ENCODE measurements around the gene NRXN3. TPM values are rescaled to one million over a fixed set of nuclear protein-coding genes. Genes with fewer than 3 reads are reported as not detected.

NRXN3 gene
- total RNA-seq, 2 experiments from 2014 or later: not detected

DNA sequence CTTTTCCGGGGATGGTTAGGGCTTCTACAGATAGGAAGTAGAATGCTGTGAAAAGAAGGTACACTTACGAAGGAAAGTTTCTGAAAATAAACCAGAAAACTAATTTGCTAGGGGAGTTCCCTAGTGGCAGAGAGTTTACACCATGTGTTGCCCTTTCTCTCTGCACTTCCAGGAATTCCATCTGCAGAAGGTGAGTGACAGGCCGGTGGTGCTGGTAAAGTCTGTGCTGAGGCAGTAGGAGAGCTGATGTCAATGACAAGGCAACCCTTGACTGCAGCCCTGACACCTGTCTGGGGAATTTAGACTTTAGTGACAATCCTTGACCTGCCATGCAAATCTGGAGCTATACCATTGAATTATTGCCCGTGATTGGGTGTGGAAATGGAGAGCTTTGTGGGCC lies 687.8 kb downstream of the NRXN3 start:
- Mint-ChIP-seq H3K36me3 (ENCODE audit: low read depth) (no peaks in the 10 kb centered on the region), H3K27ac (no peak overlapping the region), H3K4me1 (no peaks in the 10 kb centered on the region), H3K27me3 (no peaks in the 10 kb centered on the region), H3K9me3 (no peaks in the 10 kb centered on the region), H3K4me3 (no peak overlapping the region)
- no peak for DNase-seq
- POLR2A ChIA-PET: no interaction called here
- CTCF ChIA-PET: no interaction called here

DNA sequence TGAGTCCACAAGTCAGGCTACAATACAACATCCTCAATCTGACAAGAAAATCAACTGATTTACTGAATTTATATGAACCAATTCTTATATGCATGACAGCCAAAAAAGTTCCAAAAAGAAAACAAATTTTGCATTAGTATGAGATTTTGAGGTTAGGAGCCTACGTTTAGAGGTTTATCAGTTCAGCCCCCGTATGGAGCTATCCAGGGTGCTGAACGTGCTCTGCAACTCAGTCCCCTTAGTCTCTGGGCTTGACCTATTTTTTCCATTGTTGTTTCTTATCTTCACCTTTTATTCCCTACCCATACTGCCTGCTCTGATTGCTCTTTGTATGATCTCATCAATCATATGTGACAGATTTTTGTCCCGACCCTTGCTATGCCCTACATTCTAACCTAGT lies 693.0 kb downstream of the NRXN3 start:
- Mint-ChIP-seq H3K27ac (no peak overlapping the region), H3K4me3 (no peak overlapping the region), H3K36me3 (ENCODE audit: low read depth) (no peaks in the 10 kb centered on the region), H3K9me3 (peaks cover 2% of the 10 kb centered on the region), H3K27me3 (no peaks in the 10 kb centered on the region), H3K4me1 (no peaks in the 10 kb centered on the region)
- DNase-seq: peak; percentile 52
- ChIA-PET POLR2A (no interaction called here), CTCF (no interaction called here)

DNA sequence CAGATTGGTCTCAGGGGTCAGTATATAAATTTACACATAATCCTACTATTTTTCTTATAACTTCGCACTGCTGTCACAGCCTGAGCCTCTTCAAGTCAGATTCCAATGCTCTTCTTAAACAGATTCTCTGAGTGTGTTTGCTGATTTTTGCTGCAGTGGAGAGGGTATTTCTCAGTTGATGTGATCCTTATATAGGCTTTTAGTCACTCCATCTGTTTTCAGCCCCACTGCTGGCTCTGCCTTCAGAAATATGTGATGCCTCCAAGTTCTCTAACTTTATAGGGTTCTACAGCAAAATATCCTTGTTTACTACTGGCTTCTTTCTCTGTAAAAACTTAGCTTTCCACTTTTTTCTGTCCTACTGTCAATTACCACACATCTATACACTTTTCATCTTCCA lies 702.7 kb downstream of the NRXN3 start:
- ChIA-PET CTCF (no interaction called here), POLR2A (no interaction called here)
- Mint-ChIP-seq H3K4me1 (no peaks in the 10 kb centered on the region), H3K27me3 (no peaks in the 10 kb centered on the region), H3K4me3 (no peak overlapping the region), H3K27ac (no peak overlapping the region), H3K36me3 (ENCODE audit: low read depth) (no peaks in the 10 kb centered on the region), H3K9me3 (no peaks in the 10 kb centered on the region)
- no peak for DNase-seq

DNA sequence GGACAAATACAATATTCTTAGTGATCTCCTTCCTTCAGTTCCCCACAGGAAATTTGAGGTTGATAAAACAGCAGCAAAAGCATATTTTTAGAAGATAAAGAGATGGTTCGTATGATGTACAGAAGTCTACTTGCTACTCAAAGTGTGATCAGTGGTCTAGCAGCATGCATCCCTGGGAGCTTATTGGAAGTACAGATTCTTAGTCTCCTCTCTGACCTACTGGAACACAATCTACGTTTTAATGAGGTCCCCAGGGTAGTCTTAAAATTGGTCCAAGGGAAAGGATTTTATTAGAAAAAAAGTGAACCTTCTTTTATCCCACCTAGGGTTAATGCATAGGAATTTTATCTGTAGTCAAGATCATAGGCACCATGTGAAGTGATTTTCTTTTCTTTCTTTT lies 703.4 kb downstream of the NRXN3 start:
- Mint-ChIP-seq H3K27me3 (no peaks in the 10 kb centered on the region), H3K9me3 (no peaks in the 10 kb centered on the region), H3K4me1 (no peaks in the 10 kb centered on the region), H3K27ac (no peak overlapping the region), H3K36me3 (ENCODE audit: low read depth) (no peaks in the 10 kb centered on the region), H3K4me3 (no peak overlapping the region)
- CTCF ChIA-PET: no interaction called here
- DNase-seq: no peak
- POLR2A ChIA-PET: no interaction called here

DNA sequence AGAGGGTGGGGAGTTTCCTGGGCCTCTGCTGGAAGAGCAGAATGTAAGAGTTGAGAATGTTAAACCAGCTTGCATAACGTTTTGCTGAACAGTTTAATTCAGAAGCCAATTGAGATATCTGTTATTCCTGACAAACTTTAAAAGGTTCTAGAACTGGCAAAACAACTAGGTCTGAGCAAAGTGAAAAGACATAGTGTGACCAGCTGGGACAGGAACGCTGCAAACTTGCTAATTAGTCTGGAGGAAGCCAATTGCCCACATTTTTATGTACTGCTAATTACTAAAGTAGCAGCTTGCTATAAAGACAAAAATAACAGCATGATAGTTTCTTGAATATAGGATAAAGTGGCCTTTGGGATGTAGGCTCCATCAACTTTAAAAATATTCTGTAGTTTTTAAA lies 704.9 kb downstream of the NRXN3 start:
- H3K4me3 Mint-ChIP-seq: no peak overlapping the region
- CTCF ChIA-PET: no interaction called here
- no peak overlapping the region for H3K27ac Mint-ChIP-seq
- H3K9me3 Mint-ChIP-seq: no peaks in the 10 kb centered on the region
- POLR2A ChIA-PET: no interaction called here
- no peaks in the 10 kb centered on the region for H3K27me3 Mint-ChIP-seq
- no peak for DNase-seq
- no peaks in the 10 kb centered on the region for H3K4me1 Mint-ChIP-seq
- no peaks in the 10 kb centered on the region for H3K36me3 Mint-ChIP-seq (ENCODE audit: low read depth)

DNA sequence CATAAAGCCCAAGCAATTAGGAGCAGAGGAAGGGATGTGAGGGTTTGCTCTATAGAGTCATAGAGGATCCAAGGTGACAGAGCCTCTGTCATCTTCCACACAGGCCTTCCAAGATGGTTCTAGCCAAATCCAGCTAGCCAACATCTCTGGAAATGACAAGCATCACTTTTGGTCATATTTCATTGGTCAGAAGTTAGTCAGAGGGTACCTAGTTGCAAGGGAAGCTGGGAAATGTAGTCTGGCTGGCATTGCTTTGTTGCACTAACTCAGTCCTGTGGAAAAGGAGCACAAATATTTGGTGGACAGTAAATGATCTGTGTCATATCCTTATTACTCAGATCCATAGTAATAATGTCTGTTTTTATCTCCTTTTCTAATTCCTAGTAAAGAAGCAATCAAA lies 715.7 kb downstream of the NRXN3 start:
- no peaks in the 10 kb centered on the region for H3K4me1 Mint-ChIP-seq
- peaks cover 6% of the 10 kb centered on the region for H3K9me3 Mint-ChIP-seq
- no peaks in the 10 kb centered on the region for H3K27me3 Mint-ChIP-seq
- ChIA-PET POLR2A (no interaction called here), CTCF (no interaction called here)
- H3K4me3 Mint-ChIP-seq: no peak overlapping the region
- no peak for DNase-seq
- no peaks in the 10 kb centered on the region for H3K36me3 Mint-ChIP-seq (ENCODE audit: low read depth)
- H3K27ac Mint-ChIP-seq: no peak overlapping the region

DNA sequence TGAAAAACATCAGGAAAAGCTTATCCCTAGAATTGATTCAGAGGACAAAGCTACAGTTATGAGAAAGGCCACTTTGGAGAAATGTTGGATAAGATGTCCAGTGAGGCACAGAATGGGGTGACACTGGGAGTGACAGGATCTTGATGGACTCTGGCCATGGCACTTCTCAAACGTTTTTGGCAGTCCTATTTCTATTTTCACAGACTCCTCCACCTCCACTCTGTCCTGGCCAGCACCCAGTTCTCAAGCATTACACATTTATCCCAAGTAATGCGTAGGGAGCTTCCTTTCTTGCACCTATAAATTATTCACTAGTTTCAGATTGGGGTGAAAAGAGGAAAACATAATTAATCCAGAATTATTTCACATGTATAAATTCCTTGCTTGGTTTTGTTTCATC lies 727.3 kb downstream of the NRXN3 start:
- ChIA-PET POLR2A (no interaction called here), CTCF (no interaction called here)
- Mint-ChIP-seq H3K9me3 (no peaks in the 10 kb centered on the region), H3K27ac (no peak overlapping the region), H3K27me3 (no peaks in the 10 kb centered on the region), H3K36me3 (ENCODE audit: low read depth) (no peaks in the 10 kb centered on the region), H3K4me1 (no peaks in the 10 kb centered on the region), H3K4me3 (no peak overlapping the region)
- no peak for DNase-seq

DNA sequence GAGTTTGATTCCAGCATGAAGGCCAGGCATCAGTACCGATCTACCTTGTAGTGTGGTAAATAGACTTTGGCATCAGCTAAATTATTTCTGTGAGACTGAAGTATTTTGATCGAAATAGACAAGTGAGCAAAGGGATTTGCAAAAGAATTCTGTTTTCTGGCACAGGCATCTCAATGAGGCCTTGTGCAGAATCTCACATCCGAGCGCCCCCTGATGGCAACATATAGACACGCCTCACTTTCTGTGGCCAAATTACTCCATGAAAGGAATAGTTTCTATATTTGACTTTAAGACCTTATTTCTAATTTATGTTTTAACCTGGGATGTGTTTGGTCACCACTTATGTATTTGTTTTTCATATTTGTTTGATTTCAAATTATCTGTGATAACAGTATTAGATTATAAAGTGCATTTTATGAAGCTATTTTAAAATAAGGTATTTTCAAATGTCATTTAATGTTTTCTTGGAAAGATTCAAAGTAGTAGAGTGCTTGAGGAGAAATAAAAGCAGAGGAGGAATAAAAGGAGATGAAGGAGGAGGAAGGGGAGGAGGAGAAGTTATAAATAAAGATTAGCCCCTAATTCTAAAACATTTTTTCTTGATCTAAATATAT lies 731.9 kb downstream of the NRXN3 start:
- no peak overlapping the region for H3K27ac Mint-ChIP-seq
- no peaks in the 10 kb centered on the region for H3K27me3 Mint-ChIP-seq
- no peaks in the 10 kb centered on the region for H3K9me3 Mint-ChIP-seq
- DNase-seq: peak; percentile 10
- ChIA-PET CTCF (no interaction called here), POLR2A (no interaction called here)
- H3K4me3 Mint-ChIP-seq: no peak overlapping the region
- no peaks in the 10 kb centered on the region for H3K36me3 Mint-ChIP-seq (ENCODE audit: low read depth)
- no peaks in the 10 kb centered on the region for H3K4me1 Mint-ChIP-seq

DNA sequence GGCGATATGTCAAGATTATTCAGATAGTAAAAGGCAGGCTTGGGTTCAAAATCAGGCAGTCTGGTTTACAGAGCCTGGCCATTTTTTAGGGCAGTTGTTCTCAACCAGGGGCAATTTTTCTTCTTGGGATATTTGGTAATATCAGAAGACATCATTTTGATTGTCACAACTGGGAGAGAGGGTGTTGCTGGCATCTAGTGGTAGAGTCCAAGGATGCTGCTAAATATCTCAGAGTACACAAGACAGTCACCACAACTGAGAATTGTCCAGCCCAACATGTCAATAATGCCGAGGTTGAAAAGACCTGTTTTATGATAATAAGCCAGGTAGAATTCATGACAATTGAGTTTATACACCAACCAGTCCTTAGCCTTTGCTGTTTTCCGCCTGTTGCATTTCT lies 733.9 kb downstream of the NRXN3 start:
- no peaks in the 10 kb centered on the region for H3K4me1 Mint-ChIP-seq
- no peak for DNase-seq
- CTCF ChIA-PET: no interaction called here
- H3K36me3 Mint-ChIP-seq (ENCODE audit: low read depth): no peaks in the 10 kb centered on the region
- no peak overlapping the region for H3K27ac Mint-ChIP-seq
- no peaks in the 10 kb centered on the region for H3K9me3 Mint-ChIP-seq
- no peaks in the 10 kb centered on the region for H3K27me3 Mint-ChIP-seq
- H3K4me3 Mint-ChIP-seq: no peak overlapping the region
- POLR2A ChIA-PET: no interaction called here

DNA sequence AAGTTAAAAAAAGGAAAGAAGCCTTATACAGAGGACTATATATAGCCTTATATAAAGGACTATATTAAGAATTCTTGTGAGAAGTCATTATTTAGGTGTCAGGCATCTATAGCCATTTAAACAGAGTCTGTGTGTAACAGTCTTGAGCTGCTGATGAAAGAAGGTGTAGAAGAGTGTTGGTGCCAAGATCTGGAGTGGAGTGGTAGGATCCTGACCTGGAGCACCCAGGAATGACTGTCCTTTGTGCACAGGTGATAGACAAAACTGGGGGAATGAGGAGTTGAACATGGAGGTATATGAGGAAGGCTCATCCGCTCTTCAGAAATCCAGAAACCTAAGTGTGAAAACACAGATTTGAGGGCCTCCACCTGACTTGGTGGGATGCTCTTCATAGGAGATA lies 747.3 kb downstream of the NRXN3 start:
- H3K36me3 Mint-ChIP-seq (ENCODE audit: low read depth): no peaks in the 10 kb centered on the region
- H3K27me3 Mint-ChIP-seq: no peaks in the 10 kb centered on the region
- POLR2A ChIA-PET: no interaction called here
- H3K4me1 Mint-ChIP-seq: no peaks in the 10 kb centered on the region
- CTCF ChIA-PET: no interaction called here
- H3K27ac Mint-ChIP-seq: no peak overlapping the region
- no peaks in the 10 kb centered on the region for H3K9me3 Mint-ChIP-seq
- DNase-seq: no peak
- H3K4me3 Mint-ChIP-seq: no peak overlapping the region

DNA sequence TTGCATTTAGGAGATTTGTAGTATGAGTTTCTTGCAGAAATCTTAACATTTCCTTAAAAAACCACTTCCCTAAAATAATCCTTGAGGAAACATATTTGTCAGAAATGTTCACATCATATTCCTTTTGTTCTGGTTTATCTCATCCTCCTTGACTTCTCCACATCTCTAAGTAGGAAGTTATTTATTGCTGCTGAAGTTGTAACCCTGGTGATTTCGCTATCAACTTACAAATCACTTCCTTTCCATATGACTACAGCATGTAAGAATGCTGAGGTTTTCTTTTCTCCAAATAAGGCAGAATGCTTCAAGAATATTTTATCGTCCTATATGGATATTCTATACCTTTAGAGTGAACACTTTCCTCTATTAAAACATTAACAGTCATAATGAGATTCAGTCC lies 751.7 kb downstream of the NRXN3 start:
- CTCF ChIA-PET: interaction anchor here (0.5 kb wide), 1 partner anchor 9 kb away, joined by 3 read pairs; no protein-coding TSS in a partner anchor

DNA sequence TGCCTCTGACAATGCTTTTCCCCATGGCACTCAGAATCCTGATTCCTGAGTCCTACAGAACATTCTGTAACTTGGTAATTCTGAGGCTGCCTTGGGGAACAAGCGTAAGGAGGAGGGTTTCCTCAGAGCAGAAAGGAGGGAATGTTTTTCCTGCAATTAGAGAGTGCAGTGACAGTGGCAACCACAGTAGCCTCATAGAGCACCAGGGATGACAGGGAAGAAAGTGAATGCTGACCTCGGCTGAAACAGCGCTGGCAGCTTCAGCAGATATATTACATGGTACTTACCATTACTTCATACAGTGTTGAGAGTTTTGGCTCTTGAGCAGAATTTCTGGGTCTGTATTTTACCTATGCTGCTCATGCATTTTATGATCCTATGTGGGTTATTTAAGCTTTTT lies 757.1 kb downstream of the NRXN3 start:
- Mint-ChIP-seq H3K9me3 (no peaks in the 10 kb centered on the region), H3K27me3 (no peaks in the 10 kb centered on the region), H3K27ac (no peak overlapping the region), H3K36me3 (ENCODE audit: low read depth) (no peaks in the 10 kb centered on the region), H3K4me1 (no peaks in the 10 kb centered on the region), H3K4me3 (no peak overlapping the region)
- ChIA-PET CTCF (no interaction called here), POLR2A (no interaction called here)
- DNase-seq: no peak

More for the DNA sequence above, 751.7 kb downstream of the NRXN3 start:
- no peaks in the 10 kb centered on the region for H3K9me3 Mint-ChIP-seq
- no peaks in the 10 kb centered on the region for H3K36me3 Mint-ChIP-seq (ENCODE audit: low read depth)
- H3K4me1 Mint-ChIP-seq: no peaks in the 10 kb centered on the region
- DNase-seq: no peak
- POLR2A ChIA-PET: no interaction called here
- no peaks in the 10 kb centered on the region for H3K27me3 Mint-ChIP-seq
- H3K4me3 Mint-ChIP-seq: no peak overlapping the region
- no peak overlapping the region for H3K27ac Mint-ChIP-seq

DNA sequence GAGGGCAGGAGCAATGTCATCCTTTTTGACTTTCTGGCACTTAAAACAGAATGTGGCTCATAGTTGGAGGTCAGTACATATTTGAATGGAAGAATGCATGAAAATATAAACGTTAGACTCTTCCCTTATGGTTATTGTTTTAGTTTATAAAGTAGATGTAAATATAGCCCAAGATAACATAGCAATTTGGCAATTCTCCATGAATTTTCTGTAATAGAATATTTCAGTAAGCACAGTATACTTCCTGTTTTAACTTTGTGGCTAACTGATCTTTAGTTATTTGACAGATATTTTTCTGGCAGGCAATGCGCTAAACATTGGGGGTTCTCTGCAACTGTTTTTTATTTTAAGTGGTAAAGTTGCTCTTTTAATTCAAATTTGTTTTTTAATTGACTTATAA lies 763.0 kb downstream of the NRXN3 start:
- H3K27me3 Mint-ChIP-seq: no peaks in the 10 kb centered on the region
- no peaks in the 10 kb centered on the region for H3K36me3 Mint-ChIP-seq (ENCODE audit: low read depth)
- no peak for DNase-seq
- ChIA-PET POLR2A (no interaction called here), CTCF (no interaction called here)
- H3K9me3 Mint-ChIP-seq: no peaks in the 10 kb centered on the region
- H3K4me3 Mint-ChIP-seq: no peak overlapping the region
- H3K4me1 Mint-ChIP-seq: no peaks in the 10 kb centered on the region
- H3K27ac Mint-ChIP-seq: no peak overlapping the region

DNA sequence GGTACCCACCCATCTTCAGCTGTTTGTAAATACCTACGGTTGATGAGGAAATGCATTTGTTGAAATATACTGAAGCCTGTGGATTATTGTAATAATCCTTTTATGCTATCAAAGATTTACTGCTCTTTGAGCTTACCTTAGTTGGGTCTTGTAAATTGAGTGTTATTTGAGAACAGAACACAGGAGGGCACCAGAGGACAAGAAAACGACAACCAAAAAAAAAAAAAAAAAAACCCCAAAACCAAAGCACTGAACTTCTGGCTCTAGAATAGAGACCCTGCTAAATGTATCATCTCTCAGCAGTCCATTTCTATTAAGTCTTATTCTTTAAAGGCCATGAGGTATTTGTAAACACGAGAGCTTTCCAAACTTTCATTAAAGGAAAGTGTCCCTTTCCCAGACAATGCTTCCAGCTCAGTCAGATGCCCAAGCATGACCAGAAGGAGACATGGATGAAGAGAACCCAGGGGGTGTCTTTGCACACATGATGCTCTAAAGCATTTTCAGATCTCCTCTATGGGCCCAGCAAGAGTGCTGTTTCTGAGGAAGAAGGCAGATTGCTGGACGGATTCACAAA lies 763.9 kb downstream of the NRXN3 start:
- no peaks in the 10 kb centered on the region for H3K9me3 Mint-ChIP-seq
- H3K27me3 Mint-ChIP-seq: no peaks in the 10 kb centered on the region
- CTCF ChIA-PET: interaction anchor here (0.7 kb wide), 1 partner anchor 1103 kb away, joined by 3 read pairs; no protein-coding TSS in a partner anchor
- no peaks in the 10 kb centered on the region for H3K36me3 Mint-ChIP-seq (ENCODE audit: low read depth)
- DNase-seq: no peak
- POLR2A ChIA-PET: no interaction called here
- no peak overlapping the region for H3K4me3 Mint-ChIP-seq
- H3K27ac Mint-ChIP-seq: no peak overlapping the region
- no peaks in the 10 kb centered on the region for H3K4me1 Mint-ChIP-seq
